HG02759 (cell line): ENCODE data around the gene DPAGT1.
A peak's percentile ranks its signal among the peaks of the same experiment; 100 is the strongest.
"Not testable (repeated sequence)": the region's sequence is repeated elsewhere in the genome, so short reads cannot be mapped to it uniquely, and the experiment has no call there.

Experiments used
- ATAC-seq: cut with Tn5 transposase; IDR thresholded peaks from one replicate; pipeline ENCODE4 v1.9.1; 2021; ENCODE audit warnings: mild to moderate bottlenecking, moderate library complexity; ENCODE audit not compliant: unreplicated experiment

DPAGT1 gene

DNA sequence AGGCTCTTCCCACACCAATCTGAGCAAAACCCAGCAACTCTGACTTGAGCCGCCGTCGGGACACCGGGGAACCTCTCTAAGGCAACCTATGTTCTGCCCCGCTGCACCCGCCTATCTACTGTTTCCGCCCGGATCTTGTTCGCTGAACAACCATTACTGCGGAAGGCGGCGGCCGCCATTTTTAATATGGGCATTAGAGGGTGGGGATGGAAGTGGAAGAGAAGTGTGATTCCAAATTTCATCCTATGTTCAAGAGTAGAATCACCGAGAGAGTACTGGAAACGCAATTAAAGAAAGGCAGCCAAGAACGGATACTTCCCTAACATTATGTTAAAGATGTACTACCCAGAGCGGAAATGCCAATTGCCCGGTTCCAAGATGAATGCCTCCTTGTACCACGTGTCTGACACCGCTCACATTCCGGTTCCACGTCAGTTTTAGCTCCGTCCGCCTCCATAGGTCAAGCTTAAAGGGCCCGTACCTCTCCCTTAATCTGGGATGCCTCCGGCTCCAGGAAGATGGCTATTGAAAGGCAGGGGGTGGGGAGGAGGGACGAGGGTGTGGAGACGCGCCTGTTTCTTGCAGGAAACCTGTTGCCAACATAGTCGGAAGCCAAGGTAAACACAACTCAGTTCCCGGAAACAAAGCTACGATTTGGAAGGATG is at the start of gene DPAGT1:
DPAGT1 (minus strand) TSS at position 95 of the 665 bp plus-strand sequence. CDS start 198 bp downstream, outside the sequence.
- peak; percentile 79 for ATAC-seq

GRCh38 chr11:119149786-119150275 is 48.2 kb upstream of the DPAGT1 start:
- no peak for ATAC-seq

DNA sequence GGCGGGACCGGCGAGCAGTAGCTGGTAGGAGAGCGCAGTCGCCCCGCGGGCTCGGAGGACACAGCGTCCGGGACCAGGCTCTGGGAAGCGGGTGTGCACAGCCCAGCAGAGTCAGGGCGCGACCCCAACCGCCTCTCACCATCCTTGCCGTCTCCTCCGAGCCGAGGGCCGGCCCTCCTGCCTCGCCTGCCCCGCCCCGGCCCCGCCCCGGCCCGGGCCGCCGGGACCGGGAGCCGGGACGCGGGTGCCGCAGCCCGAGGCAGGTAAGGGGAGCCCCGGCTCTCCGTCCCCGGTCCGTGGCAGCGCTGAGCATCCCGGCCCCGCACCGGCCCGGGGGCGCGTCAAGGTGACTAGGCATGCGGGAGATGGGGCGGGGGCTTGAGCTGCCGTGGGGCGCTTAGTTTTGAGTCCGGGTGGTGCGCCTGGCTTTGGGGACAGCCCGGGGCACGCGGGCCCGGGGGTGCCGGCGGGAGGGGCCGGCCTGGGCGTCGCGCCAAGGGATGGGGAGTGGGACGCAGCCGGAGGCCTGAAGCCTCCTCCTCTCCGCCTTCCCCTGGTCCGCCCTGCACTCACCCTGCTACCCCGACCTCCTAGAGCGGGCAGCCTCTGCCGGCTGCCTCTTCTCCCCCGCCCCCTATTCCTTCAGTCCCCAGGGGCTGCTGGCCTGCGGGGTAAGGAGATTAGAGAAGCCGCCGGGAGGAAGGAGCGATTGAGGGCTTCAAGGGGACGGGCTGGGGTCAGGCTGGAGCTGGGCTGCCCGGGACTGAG is 47.5 kb upstream of the DPAGT1 start, which contains the start of gene ABCG4:
ABCG4 (plus strand) TSS at position 35 of the 768 bp plus-strand sequence. CDS start 914 bp downstream, outside the sequence.
- no peak for ATAC-seq

GRCh38 chr11:119148720-119149017 is 47.0 kb upstream of the DPAGT1 start:
- ATAC-seq = no peak

DNA sequence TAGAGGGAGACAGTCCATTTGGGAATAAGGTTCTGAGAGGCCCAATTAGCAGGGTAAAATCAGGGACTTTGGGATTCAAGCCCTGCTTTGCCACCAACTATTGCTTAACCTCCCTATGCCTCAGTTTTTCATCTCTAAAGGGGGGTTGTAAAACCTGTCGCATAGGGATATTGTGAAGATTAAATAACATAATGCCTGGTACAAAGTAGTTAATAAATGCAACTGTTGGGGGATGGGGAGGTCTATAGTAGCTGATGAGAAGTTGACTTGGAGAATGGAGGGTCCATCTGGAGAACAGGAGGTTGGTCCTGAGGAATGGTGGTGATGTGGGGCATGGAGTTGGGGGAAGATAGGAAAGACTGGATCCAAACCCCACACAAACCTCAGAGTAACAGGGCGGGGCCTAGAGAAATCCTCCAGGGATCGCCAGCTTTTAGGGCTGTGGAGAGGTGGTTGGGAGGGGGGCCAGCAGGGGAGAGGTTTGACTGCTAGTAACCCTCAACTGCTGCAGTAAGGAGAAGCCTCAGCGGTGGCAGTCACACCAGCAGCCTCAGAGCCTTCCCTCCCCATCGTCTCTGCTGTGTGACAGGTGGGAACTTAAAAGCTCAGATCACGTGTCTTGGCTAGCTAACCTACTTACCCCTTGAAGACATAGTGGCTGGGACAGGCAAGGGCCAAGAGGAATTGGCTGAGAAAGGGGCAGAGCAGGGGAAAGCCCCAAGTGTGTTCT is 46.1 kb upstream of the DPAGT1 start:
- ATAC-seq = no peak

GRCh38 chr11:119145551-119145950 is 43.9 kb upstream of the DPAGT1 start:
- no peak for ATAC-seq

GRCh38 chr11:119144825-119145486 is 43.3 kb upstream of the DPAGT1 start:
- ATAC-seq = no peak

DNA sequence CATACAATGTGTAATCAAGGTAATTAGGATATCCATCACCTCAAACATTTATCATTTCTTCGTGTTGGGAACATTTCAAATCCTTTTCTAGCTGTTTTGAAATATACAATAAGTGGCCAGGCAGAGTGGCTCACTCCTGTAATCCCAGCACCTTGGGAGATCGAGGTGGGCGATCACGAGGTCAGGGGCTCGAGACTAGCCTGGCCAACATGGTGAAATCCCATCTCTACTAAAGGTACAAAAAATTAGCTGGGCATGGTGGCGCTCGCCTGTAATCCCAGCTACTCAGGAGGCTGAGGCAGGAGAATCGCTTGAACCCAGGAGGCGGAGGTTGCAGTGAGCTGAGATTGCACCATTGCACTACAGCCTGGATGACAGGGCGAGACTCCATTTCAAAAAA is 37.6 kb upstream of the DPAGT1 start:
- ATAC-seq = not testable (repeated sequence)

DNA sequence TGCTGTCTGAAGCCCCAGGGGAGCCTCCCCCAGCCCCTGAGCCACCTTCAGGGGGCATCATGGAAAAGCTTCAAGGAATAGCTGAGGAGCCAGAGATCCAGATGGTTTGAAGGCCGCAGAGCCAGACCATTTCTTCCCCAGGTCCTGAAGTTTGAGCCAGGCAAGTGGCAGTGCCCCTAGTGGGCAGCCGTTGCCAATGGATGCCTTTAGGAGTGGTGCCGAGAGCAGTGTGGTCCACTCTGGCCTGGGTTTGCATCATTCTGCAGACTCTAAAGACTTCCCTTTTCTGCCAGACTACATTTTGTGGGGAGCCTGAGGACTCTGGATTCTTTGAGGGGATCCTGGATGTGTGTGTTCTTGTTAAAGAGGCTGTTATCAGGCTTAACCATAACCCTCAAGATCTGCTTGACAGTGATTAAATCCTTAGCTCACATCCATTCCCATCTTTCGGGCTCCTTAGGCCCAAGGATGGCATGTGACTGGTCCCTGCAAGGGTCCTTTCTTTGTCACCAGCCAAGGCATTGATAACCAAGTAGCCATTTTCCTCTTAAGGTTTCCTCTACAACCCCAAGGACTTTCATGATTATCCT is 32.8 kb upstream of the DPAGT1 start:
- no peak for ATAC-seq

DNA sequence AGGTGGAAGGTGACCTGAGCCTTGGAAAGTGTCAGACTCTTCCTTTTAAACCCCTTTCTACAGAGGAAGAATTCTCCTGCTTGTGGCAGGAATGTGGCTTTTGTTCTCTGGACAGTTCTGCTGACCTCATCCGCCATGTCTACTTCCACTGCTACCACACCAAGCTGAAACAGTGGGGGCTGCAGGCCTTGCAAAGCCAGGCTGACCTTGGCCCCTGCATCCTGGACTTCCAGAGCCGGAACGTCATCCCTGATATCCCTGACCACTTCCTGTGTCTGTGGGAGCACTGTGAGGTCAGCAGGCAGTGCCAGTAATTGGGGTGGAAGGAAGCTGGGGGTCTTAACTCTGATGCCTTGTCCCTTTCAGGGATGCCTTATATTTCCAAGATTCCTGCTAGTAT is 29.0 kb upstream of the DPAGT1 start:
- no peak for ATAC-seq

- ATAC-seq = no peak
Measured at GRCh38 chr11:119126675-119127268, 25.1 kb upstream of the DPAGT1 start.

- ATAC-seq = no peak
Measured at GRCh38 chr11:119125821-119126220, 24.2 kb upstream of the DPAGT1 start.

- ATAC-seq = no peak
Measured at GRCh38 chr11:119121811-119122124, 20.1 kb upstream of the DPAGT1 start.

- peak; percentile 97 for ATAC-seq
Measured at GRCh38 chr11:119121008-119121810, 19.6 kb upstream of the DPAGT1 start, which contains the start of gene HINFP. Gene HINFP (plus strand): TSS chr11:119121580. CDS start chr11:119126945, 5,365 bp downstream.

DNA sequence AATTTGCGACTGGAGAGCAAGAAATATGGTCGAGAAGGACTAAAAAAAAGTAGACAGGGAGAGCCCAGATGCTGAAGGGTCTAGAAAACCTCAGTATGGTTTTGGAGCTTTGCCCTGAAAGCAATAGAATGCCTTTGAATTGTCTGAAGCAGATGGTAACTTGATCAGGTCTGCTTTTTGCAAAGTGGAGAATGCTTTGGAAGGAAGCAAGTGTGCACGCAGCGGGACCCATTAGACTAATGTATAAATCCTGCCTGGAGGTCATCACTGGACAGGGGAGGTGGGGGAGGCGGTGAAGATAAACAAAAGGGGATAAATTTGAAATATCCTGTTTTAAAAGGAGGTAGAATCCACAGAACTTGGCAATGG is 19.0 kb upstream of the DPAGT1 start:
- ATAC-seq = no peak

DNA sequence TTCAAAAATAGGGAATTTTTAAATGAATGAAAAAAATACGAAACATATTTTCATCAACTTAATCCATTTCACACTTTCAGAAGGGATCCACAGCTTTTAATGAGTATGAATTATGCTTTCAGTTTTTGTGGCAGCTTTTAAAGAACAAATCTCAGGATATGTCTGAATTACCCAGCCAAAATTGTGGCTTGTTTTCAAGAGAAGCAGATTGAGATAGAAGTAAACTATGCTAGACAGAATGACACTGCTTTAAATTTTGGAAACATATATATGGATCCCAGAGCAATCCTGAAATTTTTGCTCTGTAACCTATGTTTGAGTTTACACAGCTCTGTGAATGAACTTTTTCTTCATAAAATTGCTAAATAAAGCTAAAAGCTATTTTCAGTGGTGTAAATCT is 17.3 kb upstream of the DPAGT1 start:
- ATAC-seq = no peak

DNA sequence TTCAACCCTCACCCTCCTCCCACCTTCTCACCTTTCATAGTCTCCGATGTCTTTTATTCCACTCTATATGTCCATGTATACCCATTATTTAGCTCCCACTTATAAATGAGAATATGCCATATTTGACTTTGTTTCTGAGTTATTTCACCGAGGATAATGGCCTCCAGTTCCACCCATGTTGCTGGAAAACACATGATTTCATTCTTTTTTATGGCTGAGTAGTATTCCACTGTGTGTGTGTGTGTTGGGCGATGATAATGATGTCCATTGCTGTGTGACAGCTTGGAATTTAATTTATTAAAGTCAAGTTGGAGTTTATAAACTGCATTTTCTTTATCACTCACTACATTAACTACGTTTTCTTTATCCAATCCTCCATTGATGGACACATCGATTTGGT is 16.6 kb upstream of the DPAGT1 start:
- no peak for ATAC-seq

- ATAC-seq = no peak
Measured at GRCh38 chr11:119117004-119117706, 15.5 kb upstream of the DPAGT1 start.

- ATAC-seq = no peak
Measured at GRCh38 chr11:119116601-119117000, 14.9 kb upstream of the DPAGT1 start.
